Measurements from ENCODE around the gene GANAB. TPM values are rescaled to one million over a fixed set of nuclear protein-coding genes. Genes with fewer than 3 reads are reported as not detected.
"Not testable (repeated sequence)": the region's sequence is repeated elsewhere in the genome, so short reads cannot be mapped to it uniquely, and the experiment has no call there.

The GANAB gene
- total RNA-seq, 1 experiment from 2014 or later = 496 TPM

DNA sequence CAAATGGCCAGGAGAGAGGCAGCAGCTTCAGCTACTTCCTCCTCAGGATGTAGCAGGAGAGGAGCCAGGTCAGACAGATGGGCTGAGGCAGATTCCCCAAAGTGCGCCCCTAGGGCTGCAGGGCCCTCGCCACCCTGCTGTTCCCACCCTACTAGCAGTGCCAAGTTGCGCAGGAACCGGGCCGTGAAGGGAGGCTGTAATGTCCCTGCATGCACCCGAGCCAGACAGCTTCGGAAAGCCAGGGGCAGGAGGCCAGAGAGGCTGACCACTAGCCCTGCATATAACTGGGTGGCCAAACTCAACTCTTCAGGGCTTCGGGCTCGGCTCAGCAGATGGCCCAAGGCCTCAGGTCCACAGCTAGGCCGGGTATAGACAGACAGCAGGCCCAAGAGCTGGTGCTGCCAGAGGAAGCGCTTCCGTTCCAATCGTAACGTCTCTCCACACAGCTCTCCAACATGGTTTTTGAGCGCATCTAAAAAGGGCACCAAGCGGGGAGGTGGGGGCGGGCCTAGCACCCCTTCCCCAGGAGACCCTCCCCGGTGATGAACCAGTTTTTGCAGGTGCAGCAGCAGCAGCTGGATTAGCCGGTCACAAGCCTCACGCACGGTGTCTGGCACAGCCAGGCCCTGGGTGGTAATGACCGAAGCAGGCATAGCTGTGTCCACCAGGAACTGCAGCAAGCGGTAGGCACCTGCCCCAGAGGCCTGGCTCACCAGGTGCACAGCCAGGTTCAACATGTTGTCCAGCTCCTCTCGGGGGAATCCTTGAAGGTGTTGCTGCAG is 2.0 kb upstream of the GANAB start:
- no peak overlapping the region for H3K4me3 ChIP-seq
- no peak for DNase-seq
- H3K9me3 ChIP-seq = no peaks in the 10 kb centered on the region
- peaks cover 54% of the 10 kb centered on the region for H3K36me3 ChIP-seq
- no peaks in the 10 kb centered on the region for H3K27me3 ChIP-seq

- Histone ChIP-seq H3K36me3 (peaks cover 62% of the 10 kb centered on the region), H3K4me3 (no peak overlapping the region), H3K9me3 (no peaks in the 10 kb centered on the region), H3K27me3 (no peaks in the 10 kb centered on the region)
- peak; percentile 70 for DNase-seq
Measured at GRCh38 chr11:62647609-62648005, 1.2 kb upstream of the GANAB start.

DNA sequence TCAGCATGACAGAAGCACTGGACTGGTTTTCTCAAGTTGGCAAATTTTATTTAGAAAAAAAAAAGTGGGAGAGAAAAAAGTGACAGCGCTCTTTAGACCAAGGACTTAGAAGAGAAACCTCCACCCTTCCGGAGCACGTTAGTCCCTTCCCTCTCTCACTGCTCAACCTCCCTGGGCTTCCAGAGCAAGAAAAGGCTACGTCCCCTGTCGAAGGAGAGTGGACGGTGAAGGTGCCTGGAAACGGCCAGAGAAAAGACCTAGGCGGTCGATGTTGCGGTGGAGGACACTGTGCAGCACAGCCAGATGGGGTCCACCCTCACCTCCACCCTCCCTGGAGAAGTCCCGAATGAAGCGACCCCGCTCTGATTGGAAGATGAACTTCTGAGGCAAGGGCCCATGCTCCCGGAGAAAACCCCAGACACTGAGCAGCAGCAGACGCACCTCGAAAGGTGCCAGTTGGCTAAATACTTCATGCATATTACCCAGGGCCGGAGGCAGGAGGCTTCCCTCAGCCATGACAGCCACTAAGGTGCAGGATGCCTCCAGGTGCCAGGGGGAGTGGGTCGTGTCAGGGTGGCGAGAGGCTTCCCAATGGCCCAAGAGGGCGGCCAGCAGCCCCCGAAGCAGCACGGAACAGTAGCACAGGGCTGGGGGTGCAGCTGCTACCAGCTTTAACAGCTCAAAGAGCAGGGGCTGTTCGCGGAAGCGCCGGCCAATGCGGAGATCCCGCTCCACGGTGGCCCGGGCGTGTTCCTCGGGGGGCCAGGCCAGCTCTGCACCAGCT is 604 bp upstream of the GANAB start:
- no peaks in the 10 kb centered on the region for H3K27me3 ChIP-seq
- H3K9me3 ChIP-seq = no peaks in the 10 kb centered on the region
- peaks cover 63% of the 10 kb centered on the region for H3K36me3 ChIP-seq
- H3K4me3 ChIP-seq = no peak overlapping the region; the same call in 1 of the 2 replicates
- DNase-seq = no peak

- no peaks in the 10 kb centered on the region for H3K9me3 ChIP-seq
- H3K27me3 ChIP-seq = no peaks in the 10 kb centered on the region
- DNase-seq = no peak
- H3K36me3 ChIP-seq = peaks cover 61% of the 10 kb centered on the region
- peak overlapping the region; percentile 96 for H3K4me3 ChIP-seq
Measured at GRCh38 chr11:62645671-62645945, 805 bp downstream of the GANAB start.

GRCh38 chr11:62644220-62644619 is 2.2 kb downstream of the GANAB start:
- Histone ChIP-seq H3K9me3 (no peaks in the 10 kb centered on the region), H3K36me3 (peaks cover 57% of the 10 kb centered on the region), H3K27me3 (no peaks in the 10 kb centered on the region), H3K4me3 (no peak overlapping the region)
- DNase-seq = no peak

GRCh38 chr11:62632492-62632891 is 13.9 kb downstream of the GANAB start:
- DNase-seq = no peak
- H3K27me3 ChIP-seq = no peaks in the 10 kb centered on the region
- H3K4me3 ChIP-seq = no peak overlapping the region
- peaks cover 87% of the 10 kb centered on the region for H3K36me3 ChIP-seq
- H3K9me3 ChIP-seq = no peaks in the 10 kb centered on the region

DNA sequence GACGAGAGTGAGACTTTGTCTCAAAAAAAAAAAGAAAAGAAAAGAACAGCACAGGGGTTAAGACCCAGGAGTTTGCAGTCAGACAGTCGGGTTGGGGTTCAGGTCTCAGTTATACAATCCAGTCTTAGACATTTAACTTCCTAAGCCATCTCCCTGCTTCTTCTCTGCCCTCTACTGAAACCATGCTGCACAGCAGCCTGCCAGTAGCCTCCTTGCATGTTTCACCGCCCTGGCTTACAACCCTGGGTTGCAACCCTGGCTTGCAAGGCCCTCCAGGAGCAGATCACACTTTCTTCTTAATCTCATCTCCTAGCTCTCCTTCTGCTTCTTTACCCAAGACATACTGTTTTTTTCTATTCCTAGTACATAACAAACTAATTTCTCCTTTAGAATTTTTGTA is 18.7 kb downstream of the GANAB start:
- no peaks in the 10 kb centered on the region for H3K27me3 ChIP-seq
- DNase-seq = no peak
- peaks cover 66% of the 10 kb centered on the region for H3K36me3 ChIP-seq
- no peaks in the 10 kb centered on the region for H3K9me3 ChIP-seq
- no peak overlapping the region for H3K4me3 ChIP-seq

GRCh38 chr11:62622476-62623089 is 23.8 kb downstream of the GANAB start:
- Histone ChIP-seq H3K4me3 (peak overlapping the region; percentile 21), H3K27me3 (no peaks in the 10 kb centered on the region), H3K36me3 (peaks cover 40% of the 10 kb centered on the region), H3K9me3 (no peaks in the 10 kb centered on the region)
- no peak for DNase-seq

GRCh38 chr11:62621567-62622470 is 24.6 kb downstream of the GANAB start, which contains the start of gene B3GAT3:
Gene B3GAT3, minus strand, starts transcription at chr11:62621986. Its CDS starts 39 bp downstream, at chr11:62621947.
- peak within 1 kb of the TSS; percentile 73 for H3K4me3 ChIP-seq
- peak; percentile 99 for DNase-seq
- peaks cover 38% of the 10 kb centered on the region for H3K36me3 ChIP-seq
- no peaks in the 10 kb centered on the region for H3K9me3 ChIP-seq
- H3K27me3 ChIP-seq = no peaks in the 10 kb centered on the region

DNA sequence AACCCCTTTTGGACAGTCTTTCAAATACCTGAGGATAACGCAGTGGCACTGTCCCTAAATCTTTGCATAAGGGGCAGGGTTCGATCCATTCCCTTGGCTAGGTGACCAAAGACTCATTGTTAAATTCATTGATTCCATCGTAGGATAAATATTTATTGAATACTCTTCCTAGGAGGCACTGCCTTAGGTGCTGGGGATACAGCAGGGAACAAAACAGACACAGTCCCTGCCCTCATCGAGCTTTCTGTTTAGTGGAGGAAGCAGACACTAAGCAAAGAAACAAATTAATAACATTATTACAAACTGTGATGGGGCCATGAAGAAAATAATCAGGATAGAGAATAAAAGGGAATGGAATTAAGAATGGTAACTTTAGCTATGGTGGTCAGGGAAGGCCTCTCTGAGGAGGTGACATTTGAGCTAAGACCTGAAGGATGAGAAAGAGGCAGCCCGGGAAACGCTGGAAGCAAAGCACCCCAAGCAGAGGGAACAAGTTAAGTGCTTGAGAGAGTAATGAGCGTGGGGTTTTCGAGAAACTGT is 25.3 kb downstream of the GANAB start:
- Histone ChIP-seq H3K36me3 (peaks cover 32% of the 10 kb centered on the region), H3K9me3 (no peaks in the 10 kb centered on the region), H3K4me3 (peak overlapping the region; percentile 73), H3K27me3 (no peaks in the 10 kb centered on the region)
- no peak for DNase-seq

- H3K36me3 ChIP-seq = peaks cover 29% of the 10 kb centered on the region
- H3K27me3 ChIP-seq, H3K9me3 ChIP-seq, H3K4me3 ChIP-seq, DNase-seq: not testable (repeated sequence)
Measured at GRCh38 chr11:62616957-62617356, 29.5 kb downstream of the GANAB start.

DNA sequence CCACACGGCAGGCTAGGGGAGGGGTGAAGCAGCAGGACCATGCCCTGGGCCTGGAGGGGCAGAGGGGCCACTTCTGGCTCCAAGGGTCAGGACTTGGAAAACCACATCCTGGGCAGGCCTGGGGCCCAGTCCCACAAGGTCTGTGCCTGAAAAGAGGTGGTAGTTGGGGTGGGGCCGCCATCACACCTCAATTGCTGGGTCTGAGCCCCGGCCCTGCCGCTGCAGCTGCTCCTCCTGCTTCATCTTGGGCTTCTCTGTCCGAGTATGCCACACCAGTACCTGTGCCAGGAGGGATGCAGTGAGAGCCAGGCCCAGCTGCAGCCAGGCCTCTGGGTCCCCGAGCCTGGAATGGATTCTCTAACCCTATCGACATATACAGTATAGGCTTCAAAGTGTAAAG is 30.9 kb downstream of the GANAB start:
- H3K27me3 ChIP-seq = no peaks in the 10 kb centered on the region
- DNase-seq = no peak
- peaks cover 32% of the 10 kb centered on the region for H3K36me3 ChIP-seq
- H3K9me3 ChIP-seq = no peaks in the 10 kb centered on the region
- H3K4me3 ChIP-seq = no peak overlapping the region

- peaks cover 36% of the 10 kb centered on the region for H3K36me3 ChIP-seq
- H3K9me3 ChIP-seq = no peaks in the 10 kb centered on the region
- H3K4me3 ChIP-seq = no peak overlapping the region
- peak; percentile 27 for DNase-seq
- no peaks in the 10 kb centered on the region for H3K27me3 ChIP-seq
Measured at GRCh38 chr11:62614275-62614674, 32.1 kb downstream of the GANAB start.

- Histone ChIP-seq H3K36me3 (peaks cover 36% of the 10 kb centered on the region), H3K27me3 (no peaks in the 10 kb centered on the region), H3K9me3 (no peaks in the 10 kb centered on the region), H3K4me3 (no peak overlapping the region; the same call in 1 of the 2 replicates)
- no peak for DNase-seq
Measured at GRCh38 chr11:62613291-62613778, 33.1 kb downstream of the GANAB start.

- H3K36me3 ChIP-seq = peaks cover 38% of the 10 kb centered on the region
- peak within 1 kb of the TSS; percentile 77 for H3K4me3 ChIP-seq
- DNase-seq = peak; percentile 96
- no peaks in the 10 kb centered on the region for H3K27me3 ChIP-seq
- H3K9me3 ChIP-seq = no peaks in the 10 kb centered on the region
Measured at GRCh38 chr11:62612366-62613290, 33.8 kb downstream of the GANAB start, which contains the start of the genes EML3 and ROM1. Gene EML3, minus strand, starts transcription at chr11:62612775. Its CDS starts 318 bp downstream, at chr11:62612457. Gene ROM1, plus strand, starts transcription at chr11:62613257. Its CDS starts 25 bp downstream, at chr11:62613282.
